ENCODE measurements around the gene TDRD9. TPM values are rescaled to one million over a fixed set of nuclear protein-coding genes. Genes with fewer than 3 reads are reported as not detected.
"Not testable (repeated sequence)": the region's sequence is repeated elsewhere in the genome, so short reads cannot be mapped to it uniquely, and the experiment has no call there.

Gene TDRD9
- total and polyA plus RNA-seq, 8 donors: 0.63 to 9.1 (median 2.2) TPM

DNA sequence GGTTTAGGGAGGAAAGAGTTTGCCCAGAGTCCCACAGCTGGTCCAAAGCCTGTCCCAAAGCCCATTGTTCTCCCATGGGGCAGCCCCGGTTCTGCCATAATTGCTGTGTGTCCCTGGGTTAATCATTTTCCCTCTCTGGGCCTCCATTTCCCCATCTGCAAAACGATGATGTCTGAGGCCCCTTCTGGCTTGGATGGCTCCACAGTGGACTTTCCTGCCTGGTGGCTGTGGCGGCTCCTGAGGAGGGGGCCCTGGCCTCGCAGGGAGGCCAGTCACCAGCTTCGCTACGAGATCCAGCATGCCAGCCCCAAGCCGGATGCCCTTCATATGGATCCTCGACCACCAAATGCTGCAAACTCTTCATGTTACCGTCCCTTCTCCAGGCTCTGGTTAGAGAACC, 43.4 kb upstream of the TDRD9 start:
- TF ChIP-seq, protein P1, sequence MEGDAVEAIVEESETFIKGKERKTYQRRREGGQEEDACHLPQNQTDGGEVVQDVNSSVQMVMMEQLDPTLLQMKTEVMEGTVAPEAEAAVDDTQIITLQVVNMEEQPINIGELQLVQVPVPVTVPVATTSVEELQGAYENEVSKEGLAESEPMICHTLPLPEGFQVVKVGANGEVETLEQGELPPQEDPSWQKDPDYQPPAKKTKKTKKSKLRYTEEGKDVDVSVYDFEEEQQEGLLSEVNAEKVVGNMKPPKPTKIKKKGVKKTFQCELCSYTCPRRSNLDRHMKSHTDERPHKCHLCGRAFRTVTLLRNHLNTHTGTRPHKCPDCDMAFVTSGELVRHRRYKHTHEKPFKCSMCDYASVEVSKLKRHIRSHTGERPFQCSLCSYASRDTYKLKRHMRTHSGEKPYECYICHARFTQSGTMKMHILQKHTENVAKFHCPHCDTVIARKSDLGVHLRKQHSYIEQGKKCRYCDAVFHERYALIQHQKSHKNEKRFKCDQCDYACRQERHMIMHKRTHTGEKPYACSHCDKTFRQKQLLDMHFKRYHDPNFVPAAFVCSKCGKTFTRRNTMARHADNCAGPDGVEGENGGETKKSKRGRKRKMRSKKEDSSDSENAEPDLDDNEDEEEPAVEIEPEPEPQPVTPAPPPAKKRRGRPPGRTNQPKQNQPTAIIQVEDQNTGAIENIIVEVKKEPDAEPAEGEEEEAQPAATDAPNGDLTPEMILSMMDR (IDR thresholded peaks at IDR 0.05): no peak
- Histone ChIP-seq H3K4me3 (no peak overlapping the region), H3K27me3 (peaks cover 0 to 16% of the 10 kb centered on the region in 2 donors), H3K9me3 (no peaks in the 10 kb centered on the region), H3K4me1 (peaks cover 27 to 32% of the 10 kb centered on the region in 2 donors), H3K36me3 (no peaks in the 10 kb centered on the region), H3K27ac (no peak overlapping the region)
- no peak for ATAC-seq
- intact Hi-C loops (cut with DNase I): no loop called here
- DNase-seq: no peak

DNA sequence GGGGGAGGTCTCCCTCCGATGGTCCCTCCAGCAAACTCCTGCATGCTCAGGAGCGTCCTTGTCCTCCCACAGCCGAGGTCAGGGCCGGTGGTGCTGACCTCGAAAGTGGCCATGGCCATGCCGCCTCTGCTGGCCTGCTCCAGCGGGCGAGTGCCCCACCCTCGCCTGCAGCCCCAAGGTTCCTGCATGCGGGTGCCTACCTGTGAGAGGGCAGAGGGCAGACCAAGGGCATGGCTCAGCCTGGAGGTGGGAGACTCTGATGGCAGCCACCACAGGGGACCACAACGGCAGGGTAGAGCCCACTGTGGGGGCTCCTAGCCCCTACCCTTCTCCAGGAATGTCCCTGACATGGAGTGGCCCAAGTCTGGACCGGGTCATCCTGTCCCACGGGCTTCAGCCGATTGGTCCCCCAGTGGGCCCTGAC, 42.7 kb upstream of the TDRD9 start:
- DNase-seq: no peak
- H3K36me3 ChIP-seq: no peaks in the 10 kb centered on the region
- TF ChIP-seq, protein P1 (IDR thresholded peaks at IDR 0.05): no peak
- no peak overlapping the region for H3K27ac ChIP-seq
- H3K9me3 ChIP-seq: no peaks in the 10 kb centered on the region
- peaks cover 23 to 31% of the 10 kb centered on the region in 2 donors for H3K4me1 ChIP-seq
- intact Hi-C loops (cut with DNase I): no loop called here
- no peak overlapping the region for H3K4me3 ChIP-seq
- ATAC-seq: no peak
- H3K27me3 ChIP-seq: peaks cover 0 to 10% of the 10 kb centered on the region in 2 donors

DNA sequence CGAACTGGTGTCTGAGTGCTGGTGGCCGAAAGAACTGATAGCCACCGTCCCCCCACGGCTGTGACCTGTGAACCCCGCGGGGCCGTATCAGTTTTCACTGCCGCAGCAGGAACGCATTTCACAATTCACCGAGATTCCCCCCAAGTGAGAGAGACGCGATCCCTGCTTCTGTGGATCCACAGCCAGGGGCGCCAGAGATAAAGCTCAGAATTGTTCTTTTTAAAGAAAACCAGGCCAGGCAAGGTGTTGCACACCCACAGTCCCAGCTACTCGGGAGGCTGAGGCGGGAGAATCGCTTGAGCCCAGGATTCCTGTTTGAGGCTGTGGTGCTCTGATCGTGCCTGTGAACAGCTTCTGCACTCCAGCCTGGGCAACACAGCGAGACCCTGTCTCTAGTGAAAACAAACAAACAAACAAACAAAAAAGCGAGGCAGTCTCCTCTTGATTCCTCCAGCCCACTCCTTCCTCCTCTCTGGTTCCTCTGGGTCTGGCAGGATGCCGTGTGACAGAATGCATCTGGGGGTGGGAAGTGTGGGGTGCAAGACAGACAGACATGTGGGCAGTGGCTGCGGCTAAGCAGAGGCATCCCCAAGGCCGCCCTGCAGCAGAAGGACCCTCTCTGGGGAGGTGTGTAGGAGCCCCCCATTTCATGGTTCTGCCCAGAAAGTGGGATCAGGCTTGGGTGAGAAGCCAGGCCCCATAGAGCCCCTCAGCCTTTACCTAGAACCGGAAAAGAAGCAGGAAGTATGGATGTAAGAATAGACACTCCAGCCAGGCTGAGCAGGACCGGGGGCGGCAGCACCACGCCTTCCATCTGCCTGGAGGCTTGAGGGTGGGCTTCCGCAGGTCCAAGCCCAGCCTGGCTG, 41.7 kb upstream of the TDRD9 start:
- Histone ChIP-seq H3K27ac (no peak overlapping the region), H3K4me3 (no peak overlapping the region), H3K36me3 (no peaks in the 10 kb centered on the region), H3K4me1 (peaks cover 13 to 27% of the 10 kb centered on the region in 2 donors), H3K27me3 (no peaks in the 10 kb centered on the region), H3K9me3 (no peaks in the 10 kb centered on the region)
- ATAC-seq: no peak
- TF ChIP-seq, protein P1 (IDR thresholded peaks at IDR 0.05): no peak
- DNase-seq: peak in 1 of 4 donors; percentile 51
- intact Hi-C loops (cut with DNase I): no loop called here

DNA sequence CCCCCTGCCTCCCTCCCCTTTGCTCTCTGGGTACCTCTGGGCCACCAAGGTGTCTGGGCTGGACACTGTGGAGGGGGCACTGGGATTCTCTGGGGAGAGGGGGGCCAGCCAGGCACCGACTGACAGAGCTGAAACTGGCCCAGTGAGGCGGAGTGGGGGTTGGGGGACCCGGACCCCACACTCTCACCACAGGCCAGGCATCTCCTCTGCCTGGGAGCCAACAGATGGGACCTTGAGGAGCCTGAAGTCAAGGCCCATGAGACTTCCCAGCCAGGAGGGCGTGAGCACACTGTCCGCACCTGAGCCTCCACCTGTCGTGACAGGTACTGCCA, 41.1 kb upstream of the TDRD9 start:
- Histone ChIP-seq H3K9me3 (no peaks in the 10 kb centered on the region), H3K36me3 (no peaks in the 10 kb centered on the region), H3K4me3 (no peak overlapping the region), H3K4me1 (peaks cover 8 to 22% of the 10 kb centered on the region in 2 donors), H3K27ac (no peak overlapping the region), H3K27me3 (no peaks in the 10 kb centered on the region)
- ATAC-seq (no peak), DNase-seq (no peak)
- intact Hi-C loops (cut with DNase I): no loop called here
- TF ChIP-seq, protein P1 (IDR thresholded peaks at IDR 0.05): no peak

DNA sequence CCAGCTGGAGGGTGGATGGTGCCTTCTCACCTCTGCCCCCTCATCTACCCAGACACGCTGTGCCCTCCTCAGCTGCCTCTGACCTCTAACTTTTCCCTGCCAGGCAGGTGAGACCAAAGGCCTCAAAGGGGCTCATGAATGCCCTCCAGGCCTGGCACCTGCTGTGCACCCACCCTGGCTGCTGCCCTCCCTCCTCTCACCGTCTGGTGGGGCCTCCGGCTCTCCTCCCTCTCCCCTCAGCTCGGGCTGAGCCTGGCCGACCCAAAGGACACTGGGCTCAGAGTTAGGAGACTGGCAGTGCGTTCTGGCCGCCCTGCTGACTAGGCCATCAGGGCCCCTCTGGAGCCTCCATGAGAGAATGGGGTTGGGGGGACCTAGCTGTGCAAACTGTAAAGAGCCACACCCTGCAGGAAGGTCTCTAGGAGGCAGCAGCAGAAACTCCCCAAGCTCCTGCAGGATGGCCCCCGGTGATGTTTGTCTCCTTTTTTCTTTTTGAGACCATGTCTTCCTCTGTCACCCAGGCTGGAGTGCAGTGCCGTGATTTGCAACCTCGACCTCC, 40.6 kb upstream of the TDRD9 start:
- H3K36me3 ChIP-seq: no peaks in the 10 kb centered on the region
- intact Hi-C loops (cut with DNase I): no loop called here
- no peaks in the 10 kb centered on the region for H3K9me3 ChIP-seq
- no peak overlapping the region for H3K4me3 ChIP-seq
- H3K4me1 ChIP-seq: peaks cover 3 to 18% of the 10 kb centered on the region in 2 donors
- no peaks in the 10 kb centered on the region for H3K27me3 ChIP-seq
- H3K27ac ChIP-seq: no peak overlapping the region
- DNase-seq (no peak), ATAC-seq (no peak)
- TF ChIP-seq, protein P1 (IDR thresholded peaks at IDR 0.05): no peak

DNA sequence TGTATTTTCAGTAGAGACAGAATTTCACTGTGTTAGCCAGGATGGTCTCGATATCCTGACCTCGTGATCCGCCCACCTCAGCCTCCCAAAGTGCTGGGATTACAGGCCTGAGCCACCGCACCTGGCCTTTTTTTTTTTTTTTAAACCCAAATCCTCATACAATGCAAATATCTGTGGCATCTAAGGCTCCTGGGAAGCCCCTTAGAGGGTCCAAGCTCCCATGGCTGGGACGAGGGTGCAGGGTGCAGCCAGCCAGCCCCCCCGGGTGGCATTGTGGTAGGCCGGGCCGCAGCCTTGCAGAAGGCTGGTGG, 39.3 kb upstream of the TDRD9 start:
- DNase-seq; H3K27ac ChIP-seq; H3K36me3 ChIP-seq; ATAC-seq; H3K9me3 ChIP-seq; H3K4me3 ChIP-seq; intact Hi-C loops (cut with DNase I); H3K27me3 ChIP-seq: not testable (repeated sequence)
- H3K4me1 ChIP-seq: peaks cover 0 to 12% of the 10 kb centered on the region in 2 donors
